IMR-90 (cell line): ENCODE data around the gene PRR4. TPM values are rescaled to one million over a fixed set of nuclear protein-coding genes. Genes with fewer than 3 reads are reported as not detected.

ENCODE experiments used
- ATAC-seq: fragments of 200-7000 bp; cut with Tn5 transposase; 2 replicates; pipeline ENCODE4 v1.9.1; 2020; ENCODE audit warnings: low read depth, mild to moderate bottlenecking, moderate library complexity
- BruUV-seq: library from RNA; stranded (reverse); fragments of 400-500 nt; replicated peaks from 2 replicates; lab custom pipeline; 2021; lab: Mats Ljungman, UMichigan
- CTCF ChIA-PET: fragments of 300-600 bp; formaldehyde crosslinking; extraction: SDS; loops from one replicate; lab custom pipeline; 2021; ENCODE audit warnings: antibody characterized with exemption; lab: Yijun Ruan, JAX
- POLR2A ChIA-PET: fragments of 300-600 bp; sonication (Branson Sonifier 250); formaldehyde crosslinking; loops from one replicate; lab custom pipeline; 2022; ENCODE audit warnings: antibody characterized with exemption; ENCODE audit not compliant: unreplicated experiment; lab: Charles Lee
- DNase-seq: peaks from one replicate; pipeline ENCODE4 v3.0.0; 2013
- H2AFZ ChIP-seq: replicated peaks from 2 replicates; pipeline ENCODE3; 2013; ENCODE audit warnings: low read length, mild to moderate bottlenecking; ENCODE audit not compliant: poor library complexity
- H2AK5ac ChIP-seq: 2 replicates; pipeline ENCODE4 v1.6.1; 2013; ENCODE audit warnings: low read depth, low read length, inconsistent platforms
- H2AK9ac ChIP-seq: replicated peaks from 2 replicates; pipeline ENCODE3; 2013; ENCODE audit warnings: mild to moderate bottlenecking, low read depth, low read length, moderate library complexity; ENCODE audit not compliant: poor library complexity
- H2BK120ac ChIP-seq: 2 replicates; pipeline ENCODE4 v1.6.1; 2013; ENCODE audit warnings: low read depth, low read length, inconsistent platforms
- H2BK15ac ChIP-seq: 3 replicates; pipeline ENCODE4 v1.6.1; 2013; ENCODE audit warnings: low read depth, low read length, inconsistent platforms
- H2BK20ac ChIP-seq: 2 replicates; pipeline ENCODE4 v1.6.1; 2013; ENCODE audit warnings: low read depth, mild to moderate bottlenecking, inconsistent platforms, low read length, moderate library complexity
- H2BK5ac ChIP-seq: 2 replicates; pipeline ENCODE4 v1.6.1; 2013; ENCODE audit warnings: mild to moderate bottlenecking, low read depth, low read length, inconsistent platforms; ENCODE audit not compliant: poor library complexity, severe bottlenecking
- H3K14ac ChIP-seq: replicated peaks from 2 replicates; pipeline ENCODE4 v1.6.1; 2013; ENCODE audit warnings: low read depth, low read length, inconsistent platforms
- H3K18ac ChIP-seq: 2 replicates; pipeline ENCODE4 v1.6.1; 2013; ENCODE audit warnings: low read depth, low read length, control low read depth
- H3K23ac ChIP-seq: 2 replicates; pipeline ENCODE4 v1.6.1; 2013; ENCODE audit warnings: low read depth, low read length, inconsistent platforms
- H3K27ac ChIP-seq: 2 replicates; pipeline ENCODE4 v1.5.1; 2013; ENCODE audit warnings: mild to moderate bottlenecking, control low read depth, low read length; ENCODE audit not compliant: insufficient read depth
- H3K27me3 ChIP-seq: 2 replicates; pipeline ENCODE4 v1.6.1; 2013; ENCODE audit warnings: low read length; ENCODE audit not compliant: control insufficient read depth, insufficient read depth
- H3K36me3 ChIP-seq: 2 replicates; pipeline ENCODE4 v1.6.1; 2013; ENCODE audit warnings: low read length, mixed read lengths; ENCODE audit not compliant: control insufficient read depth, insufficient read depth
- H3K4ac ChIP-seq: 2 replicates; pipeline ENCODE4 v1.6.1; 2013; ENCODE audit warnings: low read depth, low read length, inconsistent platforms
- H3K4me1 ChIP-seq: 2 replicates; pipeline ENCODE4 v1.6.1; 2013; ENCODE audit warnings: low read length, mixed read lengths; ENCODE audit not compliant: control insufficient read depth, insufficient read depth
- H3K4me2 ChIP-seq: 2 replicates; pipeline ENCODE4 v1.6.1; 2013; ENCODE audit warnings: low read depth, mild to moderate bottlenecking, control low read depth, low read length, moderate library complexity
- H3K4me3 ChIP-seq: 2 replicates; pipeline ENCODE4 v1.5.1; 2013; ENCODE audit warnings: low read depth, mild to moderate bottlenecking, control low read depth, low read length, moderate library complexity; ENCODE audit not compliant: insufficient read depth
- H3K56ac ChIP-seq: 2 replicates; pipeline ENCODE4 v1.6.1; 2013; ENCODE audit warnings: low read length, inconsistent platforms; ENCODE audit not compliant: insufficient read depth; ENCODE audit errors: extremely low read depth
- H3K79me1 ChIP-seq, 2 experiments: 2 replicates each; pipeline ENCODE4 v1.6.1; 2013; ENCODE audit warnings: low read length in 2 of 2, inconsistent platforms in 1 of 2, low read depth in 1 of 2
- H3K9ac ChIP-seq: 2 replicates; pipeline ENCODE4 v1.6.1; 2013; ENCODE audit warnings: low read depth, low read length, control low read depth
- H3K9me1 ChIP-seq: 2 replicates; pipeline ENCODE4 v1.6.1; 2013; ENCODE audit warnings: low read length, inconsistent platforms; ENCODE audit not compliant: insufficient read depth
- H3K9me3 ChIP-seq: 2 replicates; pipeline ENCODE4 v1.6.1; 2013; ENCODE audit warnings: low read length; ENCODE audit not compliant: control insufficient read depth, insufficient read depth
- H4K20me1 ChIP-seq: 2 replicates; pipeline ENCODE4 v1.6.1; 2013; ENCODE audit warnings: low read length, inconsistent platforms; ENCODE audit not compliant: insufficient read depth
- H4K5ac ChIP-seq: 2 replicates; pipeline ENCODE4 v1.6.1; 2013; ENCODE audit warnings: mild to moderate bottlenecking, low read depth, low read length, control low read depth
- H4K8ac ChIP-seq, 2 experiments: 2 replicates each; pipeline ENCODE4 v1.6.1; 2013; ENCODE audit warnings: low read depth in 2 of 2, low read length in 2 of 2, control low read depth in 1 of 2, inconsistent platforms in 1 of 2
- H4K91ac ChIP-seq: 2 replicates; pipeline ENCODE4 v1.6.1; 2013; ENCODE audit warnings: low read depth, low read length, inconsistent platforms; ENCODE audit not compliant: insufficient read depth
- BHLHE40 ChIP-seq: fragments of 150-350 bp; IDR thresholded peaks from 2 replicates; pipeline ENCODE4 v1.6.1; 2016; ENCODE audit warnings: mild to moderate bottlenecking, low read depth, low read length
- CHD1 ChIP-seq: IDR thresholded peaks from 2 replicates; pipeline ENCODE4 v1.6.1; 2012; ENCODE audit warnings: low read depth, low read length, improper control_type of control experiment
- MXI1 ChIP-seq: IDR thresholded peaks from 2 replicates; pipeline ENCODE4 v1.6.1; 2012; ENCODE audit warnings: low read depth, mild to moderate bottlenecking, low read length, moderate library complexity, borderline replicate concordance
- POLR2A ChIP-seq: IDR thresholded peaks from 2 replicates; pipeline ENCODE4 v1.6.1; 2012; ENCODE audit warnings: mild to moderate bottlenecking, low read depth, low read length
- WGBS, 2 experiments: methylation state at CpG; one replicate each; pipeline versions ENCODE4 v1.1.5 to v1.1.7; 2013; ENCODE audit warnings: missing lambda C conversion rate in 2 of 2; ENCODE audit not compliant: insufficient read length in 1 of 2; ENCODE audit errors: extremely low coverage in 2 of 2; 5-methylcytosine and 5-hydroxymethylcytosine counted together
- dilution Hi-C: fragments of 300-500 bp; cut with HindIII; formaldehyde crosslinking; loops from one replicate; pipeline ENCODE4 v1.14.3; 2018; ENCODE audit warnings: low sequenced_read_pairs; ENCODE audit not compliant: unreplicated experiment
- in situ Hi-C: fragments of 300-500 bp; cut with MboI; formaldehyde crosslinking; loops from 3 replicates; pipeline ENCODE4 v1.14.3; 2019; ENCODE audit warnings: low sequenced_read_pairs, inconsistent platforms, mixed read lengths
- intact Hi-C: fragments of 100-400 bp; cut with micrococcal nuclease; formaldehyde crosslinking; loops from 2 replicates; pipeline ENCODE4 v1.10.0; 2022
- polyA plus RNA-seq, 3 experiments: library from polyadenylated mRNA; depleted of rRNA; stranded (reverse); fragments of >200 nt; gene quantifications; 2 replicates each; pipeline ENCODE4 v1.2.3, GENCODE V29; 2012; ENCODE audit warnings: low replicate concordance in 1 of 3
- total RNA-seq: library from RNA; depleted of rRNA; stranded (reverse); fragments of >200 nt; gene quantifications from 2 replicates; pipeline ENCODE4 v1.2.3, GENCODE V29; 2012

Gene PRR4
- total and polyA plus RNA-seq, 2 of the 4 experiments (the other 2 are of a cell fraction): 0.72 to 1.9 TPM

GRCh38 chr12:10847744-10848143 is 1.5 kb downstream of the PRR4 start:
- Histone ChIP-seq H2BK120ac (no peak overlapping the region), H2BK5ac (no peak overlapping the region), H4K8ac (no peak overlapping the region), H3K14ac (no peak overlapping the region), H4K5ac (no peak overlapping the region), H2AK9ac (no peak overlapping the region), H3K79me1 (no peaks in the 10 kb centered on the region), H3K27me3 (no peaks in the 10 kb centered on the region), H3K9ac (no peak overlapping the region), H2BK20ac (no peak overlapping the region), H3K4me1 (no peaks in the 10 kb centered on the region), H3K27ac (no peak overlapping the region), H3K9me1 (no peaks in the 10 kb centered on the region; the same call in 1 of the 2 replicates), H3K56ac (no peak overlapping the region), H4K20me1 (no peaks in the 10 kb centered on the region), H3K4me2 (no peak overlapping the region), H2AFZ (no peak overlapping the region), H3K36me3 (no peaks in the 10 kb centered on the region), H3K9me3 (no peaks in the 10 kb centered on the region), H3K4ac (no peak overlapping the region), H2BK15ac (no peak overlapping the region), H3K18ac (no peak overlapping the region), H2AK5ac (no peak overlapping the region), H3K23ac (no peak overlapping the region), H3K4me3 (no peak overlapping the region), H4K91ac (no peak overlapping the region)
- POLR2A ChIA-PET: interaction anchor here (0.6 kb wide), 1 partner anchor 677 kb away, joined by 7 read pairs; no protein-coding TSS in a partner anchor
- dilution Hi-C loops: no loop called here
- CTCF ChIA-PET: no interaction called here
- WGBS, 2 experiments: no CpG with 5 or more reads among the region's 2 CpGs
- no peak for DNase-seq
- no peak for ATAC-seq
- intact Hi-C loops: no loop called here
- TF ChIP-seq BHLHE40: no peak
- TF ChIP-seq POLR2A: no peak
- no peak for TF ChIP-seq MXI1
- no peak for TF ChIP-seq CHD1
- in situ Hi-C loops: no loop called here
- BruUV-seq: no TSS peak
